Gastrocnemius medialis (tissue), 4 donors: Measurements from ENCODE around the gene TADA2A.

ENCODE experiments used
- POLR2A ChIP-seq, 2 donors: fragments of 450-650 bp; IDR thresholded peaks; one replicate each; pipeline ENCODE4 v1.6.1; 2017; ENCODE audit warnings: antibody characterized with exemption in 2 of 2, mild to moderate bottlenecking in 2 of 2, moderate library complexity in 2 of 2
- TF ChIP-seq, protein P1 (sequence below), 5 experiments: fragments of 450-650 bp in 3 of 5; fragments of 200-600 bp in 2 of 5; sonication (generic) in 2 of 5; IDR thresholded peaks in 4 of 5; conservative IDR thresholded peaks in 1 of 5; 1 replicate in 4 of 5; 2 replicates in 1 of 5; pipeline ENCODE4 v1.5.1; 2016 to 2019; ENCODE audit warnings: antibody characterized with exemption in 5 of 5, mild to moderate bottlenecking in 3 of 5, moderate library complexity in 3 of 5

- TF ChIP-seq, protein P1, sequence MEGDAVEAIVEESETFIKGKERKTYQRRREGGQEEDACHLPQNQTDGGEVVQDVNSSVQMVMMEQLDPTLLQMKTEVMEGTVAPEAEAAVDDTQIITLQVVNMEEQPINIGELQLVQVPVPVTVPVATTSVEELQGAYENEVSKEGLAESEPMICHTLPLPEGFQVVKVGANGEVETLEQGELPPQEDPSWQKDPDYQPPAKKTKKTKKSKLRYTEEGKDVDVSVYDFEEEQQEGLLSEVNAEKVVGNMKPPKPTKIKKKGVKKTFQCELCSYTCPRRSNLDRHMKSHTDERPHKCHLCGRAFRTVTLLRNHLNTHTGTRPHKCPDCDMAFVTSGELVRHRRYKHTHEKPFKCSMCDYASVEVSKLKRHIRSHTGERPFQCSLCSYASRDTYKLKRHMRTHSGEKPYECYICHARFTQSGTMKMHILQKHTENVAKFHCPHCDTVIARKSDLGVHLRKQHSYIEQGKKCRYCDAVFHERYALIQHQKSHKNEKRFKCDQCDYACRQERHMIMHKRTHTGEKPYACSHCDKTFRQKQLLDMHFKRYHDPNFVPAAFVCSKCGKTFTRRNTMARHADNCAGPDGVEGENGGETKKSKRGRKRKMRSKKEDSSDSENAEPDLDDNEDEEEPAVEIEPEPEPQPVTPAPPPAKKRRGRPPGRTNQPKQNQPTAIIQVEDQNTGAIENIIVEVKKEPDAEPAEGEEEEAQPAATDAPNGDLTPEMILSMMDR (IDR thresholded peaks at IDR 0.05 in 4 of 5, conservative IDR thresholded peaks at IDR 0.05 in 1 of 5): no peak
- peak; percentile 75 to 82 for TF ChIP-seq POLR2A (IDR thresholded peaks at IDR 0.05)
Measured at GRCh38 chr17:37489197-37490001, 82.7 kb downstream of the TADA2A start, which contains the start of gene DUSP14.
